HepG2 (cell line): Measurements from ENCODE around the gene HCN4. TPM values are rescaled to one million over a fixed set of nuclear protein-coding genes. Genes with fewer than 3 reads are reported as not detected.

Source experiments
- ATAC-seq: fragments of 200-7000 bp; cut with Tn5 transposase; 3 replicates; pipeline ENCODE4 v1.9.1; 2020; ENCODE audit warnings: mild to moderate bottlenecking, moderate library complexity
- BruUV-seq: library from RNA; stranded (reverse); fragments of 400-500 nt; replicated peaks from 2 replicates; lab custom pipeline; 2021; lab: Mats Ljungman, UMichigan
- CTCF ChIA-PET: fragments of 300-600 bp; formaldehyde crosslinking; extraction: SDS; loops from one replicate; lab custom pipeline; 2021; ENCODE audit warnings: low total read pairs, inconsistent platforms, low intra/inter-chr PET ratio; lab: Yijun Ruan, JAX
- POLR2A ChIA-PET: fragments of 350-600 bp; sonication (Branson Sonifier 250); formaldehyde crosslinking; loops from one replicate; lab custom pipeline; 2020; ENCODE audit warnings: antibody characterized with exemption, inconsistent platforms; lab: Yijun Ruan, JAX
- DNase-seq: peaks from one replicate; pipeline ENCODE4 v3.0.0-alpha.2; 2015; ENCODE audit warnings: low spot score
- FAIRE-seq: peaks from 3 replicates; lab custom pipeline; 2011; peaks lifted over from hg19 to GRCh38; lab: Jason Lieb, UNC
- H2AFZ ChIP-seq: one replicate; pipeline ENCODE4 v1.6.1; 2011; ENCODE audit warnings: low read length, inconsistent platforms
- H3K27ac ChIP-seq: fragments of 300-600 bp; 3 replicates; pipeline ENCODE4 v1.8.0; 2011; ENCODE audit warnings: mixed run types, mild to moderate bottlenecking, mixed read lengths, low read length, inconsistent platforms; ENCODE audit not compliant: insufficient read depth; ENCODE audit errors: extremely low read length
- H3K27me3 ChIP-seq, 2 experiments: fragments of 200-600 bp in 1 of 2; 2 replicates in 1 of 2; 3 replicates in 1 of 2; pipeline versions ENCODE4 v1.6.0 to v1.8.0; 2011; ENCODE audit warnings: low read length in 2 of 2, mild to moderate bottlenecking in 2 of 2, moderate library complexity in 2 of 2, inconsistent platforms in 1 of 2; ENCODE audit not compliant: insufficient read depth in 2 of 2, control insufficient read depth in 1 of 2
- H3K36me3 ChIP-seq, 2 experiments: fragments of 200-600 bp in 1 of 2; replicated peaks in 1 of 2; 2 replicates in 1 of 2; 3 replicates in 1 of 2; pipeline versions ENCODE4 v1.5.1 to v1.8.0; 2011; ENCODE audit warnings: low read length in 2 of 2, inconsistent platforms in 1 of 2; ENCODE audit not compliant: insufficient read depth in 2 of 2, control insufficient read depth in 1 of 2
- H3K4me1 ChIP-seq: 2 replicates; pipeline ENCODE4 v1.5.1; 2012; ENCODE audit warnings: low read length, inconsistent platforms; ENCODE audit not compliant: insufficient read depth
- H3K4me2 ChIP-seq: 2 replicates; pipeline ENCODE4 v1.6.0; 2011; ENCODE audit warnings: low read depth, low read length, inconsistent platforms
- H3K4me3 ChIP-seq, 3 experiments: fragments of 200-600 bp in 1 of 3; sonication (generic), shearing (Covaris generic) in 1 of 3; replicated peaks in 1 of 3; 2 replicates each; pipeline ENCODE4 v1.5.1; 2011 to 2016; ENCODE audit warnings: low read length in 3 of 3, inconsistent platforms in 2 of 3, low read depth in 2 of 3, mild to moderate bottlenecking in 2 of 3, control low read depth in 1 of 3, mixed read lengths in 1 of 3; ENCODE audit not compliant: insufficient read depth in 1 of 3
- H3K79me2 ChIP-seq: one replicate; pipeline ENCODE4 v1.6.1; 2011; ENCODE audit warnings: low read length, inconsistent platforms; ENCODE audit not compliant: insufficient read depth
- H3K9ac ChIP-seq: 2 replicates; pipeline ENCODE4 v1.6.0; 2011; ENCODE audit warnings: mild to moderate bottlenecking, low read depth, low read length, inconsistent platforms; ENCODE audit not compliant: insufficient read depth
- H3K9me3 ChIP-seq: 2 replicates; pipeline ENCODE4 v1.5.1; 2012; ENCODE audit warnings: mild to moderate bottlenecking, low read length
- H4K20me1 ChIP-seq: 2 replicates; pipeline ENCODE4 v1.6.0; 2011; ENCODE audit warnings: inconsistent platforms, mild to moderate bottlenecking, low read length, moderate library complexity; ENCODE audit not compliant: insufficient read depth
- DNMT3B ChIP-seq: conservative IDR thresholded peaks from 2 replicates; pipeline ENCODE4 v1.6.1; 2016; ENCODE audit warnings: missing biosample characterization, control low read depth
- DPF2 ChIP-seq: sonication (generic); formaldehyde crosslinking; IDR thresholded peaks from 2 replicates; pipeline ENCODE4 v1.4.0; 2020; ENCODE audit warnings: mild to moderate bottlenecking, low read depth, missing genetic modification reagents, borderline replicate concordance
- FIP1L1 ChIP-seq: fragments of 200-400 bp; formaldehyde crosslinking; IDR thresholded peaks from 2 replicates; pipeline ENCODE4 v1.6.1; 2018; ENCODE audit warnings: low read depth, mild to moderate bottlenecking, low read length, moderate library complexity, borderline replicate concordance; ENCODE audit not compliant: insufficient read depth
- GPN1 ChIP-seq: sonication (generic); formaldehyde crosslinking; IDR thresholded peaks from 2 replicates; pipeline ENCODE4 v1.5.1; 2020; ENCODE audit warnings: missing genetic modification reagents, borderline replicate concordance
- HDAC2 ChIP-seq: sonication (generic); formaldehyde crosslinking; IDR thresholded peaks from 2 replicates; pipeline ENCODE4 v1.4.0; 2020; ENCODE audit warnings: missing genetic modification reagents
- KLF13 ChIP-seq: sonication (generic); formaldehyde crosslinking; IDR thresholded peaks from 2 replicates; pipeline ENCODE4 v1.4.0; 2020; ENCODE audit warnings: mild to moderate bottlenecking, missing genetic modification reagents
- NR2F6 ChIP-seq, 2 experiments: IDR thresholded peaks; 2 replicates each; pipeline ENCODE4 v1.6.1; 2016; ENCODE audit warnings: antibody characterized with exemption in 1 of 2, mild to moderate bottlenecking in 1 of 2
- SAP130 ChIP-seq: IDR thresholded peaks from 2 replicates; pipeline ENCODE4 v1.6.1; 2016; ENCODE audit warnings: low read depth
- SMAD1 ChIP-seq: sonication (generic); formaldehyde crosslinking; IDR thresholded peaks from 2 replicates; pipeline ENCODE4 v1.4.0; 2020; ENCODE audit warnings: missing genetic modification reagents, low read depth, mild to moderate bottlenecking, borderline replicate concordance
- SMARCC2 ChIP-seq: fragments of 450-650 bp; IDR thresholded peaks from 2 replicates; pipeline ENCODE4 v1.6.1; 2017; ENCODE audit warnings: antibody characterized with exemption, mild to moderate bottlenecking
- ZNF234 ChIP-seq: sonication (generic); formaldehyde crosslinking; conservative IDR thresholded peaks from 2 replicates; pipeline ENCODE4 v1.5.1; 2020; ENCODE audit warnings: mild to moderate bottlenecking, missing genetic modification reagents
- ZNF460 ChIP-seq: sonication (generic); formaldehyde crosslinking; IDR thresholded peaks from 2 replicates; pipeline ENCODE4 v1.5.1; 2020; ENCODE audit warnings: missing genetic modification reagents, mild to moderate bottlenecking, borderline replicate concordance
- ZNF546 ChIP-seq: sonication (generic); formaldehyde crosslinking; conservative IDR thresholded peaks from 2 replicates; pipeline ENCODE4 v1.8.1; 2023; ENCODE audit warnings: mild to moderate bottlenecking, missing genetic modification reagents
- ZNF616 ChIP-seq: sonication (generic); formaldehyde crosslinking; IDR thresholded peaks from 2 replicates; pipeline ENCODE4 v1.5.0; 2020; ENCODE audit warnings: low read depth, mild to moderate bottlenecking, missing genetic modification reagents
- ZNF781 ChIP-seq: sonication (generic); formaldehyde crosslinking; IDR thresholded peaks from 2 replicates; pipeline ENCODE4 v1.5.1; 2020; ENCODE audit warnings: borderline replicate concordance, mild to moderate bottlenecking, missing genetic modification reagents; ENCODE audit errors: not compliant biosample characterization
- WGBS: methylation state at CpG from one replicate; pipeline ENCODE4 v1.1.6; 2017; ENCODE audit warnings: low lambda C conversion rate; 5-methylcytosine and 5-hydroxymethylcytosine counted together
- in situ Hi-C: cut with HindIII; loops from 2 replicates; pipeline ENCODE4 v1.10.0; 2017; ENCODE audit warnings: low pct_unique_long_range_greater_than_20kb; ENCODE audit not compliant: extremely low pct_ligation_motif_present
- intact Hi-C: fragments of 100-400 bp; cut with micrococcal nuclease; formaldehyde crosslinking; loops from one replicate; pipeline ENCODE4 v1.10.0; 2022; ENCODE audit not compliant: unreplicated experiment
- polyA plus RNA-seq, 8 experiments: library from polyadenylated mRNA; depleted of rRNA in 3 of 8; stranded (reverse) in 7 of 8; unstranded in 1 of 8; fragments of >200 nt; fragmentation: Illumina TruSeq in 4 of 8; extraction: Trizol in 4 of 8; gene quantifications; 2 replicates each; pipeline versions ENCODE4 v1.2.1 to v1.2.3, GENCODE V29; 2011 to 2016; ENCODE audit warnings: low read depth in 4 of 8, missing spikeins in 1 of 8, mixed read lengths in 1 of 8; ENCODE audit not compliant: insufficient read depth in 1 of 8
- total RNA-seq, 5 experiments: library from RNA; depleted of rRNA; stranded (reverse); fragments of >200 nt; fragmentation: Illumina TruSeq; extraction: Trizol; gene quantifications; 2 replicates each; pipeline ENCODE4 v1.2.3, GENCODE V29; 2016; ENCODE audit warnings: low read depth in 1 of 5
- TF ChIP-seq, protein P1 (sequence below), 2 experiments: fragments of 450-650 bp in 1 of 2; sonication (generic) in 1 of 2; formaldehyde crosslinking; IDR thresholded peaks; 2 replicates each; pipeline versions ENCODE4 v1.5.0 to v1.8.0; 2020 to 2022; ENCODE audit warnings: mild to moderate bottlenecking in 1 of 2, missing genetic modification reagents in 1 of 2
- TF ChIP-seq, protein P2 (sequence below): sonication (generic); formaldehyde crosslinking; IDR thresholded peaks from 2 replicates; pipeline ENCODE4 v1.4.0; 2020; ENCODE audit warnings: mild to moderate bottlenecking, missing genetic modification reagents
- TF ChIP-seq, protein P3 (sequence below): sonication (generic); formaldehyde crosslinking; IDR thresholded peaks from 2 replicates; pipeline ENCODE4 v1.4.0; 2020; ENCODE audit warnings: missing genetic modification reagents, borderline replicate concordance

HCN4 gene
- total and polyA plus RNA-seq, 2 of the 13 experiments (the other 11 are each of a cell fraction or from before 2014, with no cell fraction given) = not detected

DNA sequence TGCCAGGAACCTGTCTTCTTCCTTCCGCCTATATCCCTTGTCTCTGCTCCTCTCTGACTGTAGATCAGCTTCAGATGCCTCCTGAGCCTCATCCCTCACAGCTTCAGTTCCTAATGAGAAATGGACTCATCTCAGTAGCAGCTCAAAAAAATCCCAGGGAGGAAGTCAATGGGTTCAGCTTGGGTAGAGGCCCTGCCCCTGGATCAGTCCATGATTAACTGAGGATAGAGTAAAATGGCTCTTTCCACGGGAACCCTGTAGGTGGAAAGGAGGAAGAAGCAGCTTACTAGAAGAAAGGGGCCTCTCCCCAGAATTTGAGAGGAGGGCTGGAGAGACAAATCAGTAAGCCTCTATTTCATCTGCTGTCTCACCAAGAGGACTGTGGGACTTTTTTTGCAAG lies 26.9 kb upstream of the HCN4 start:
- no peak overlapping the region for H2AFZ ChIP-seq
- BruUV-seq = no TSS peak
- no peaks in the 10 kb centered on the region for H3K36me3 ChIP-seq
- FAIRE-seq (no peak), ATAC-seq (no peak), DNase-seq (no peak)
- H3K27ac ChIP-seq = no peak overlapping the region
- no peak overlapping the region for H3K4me2 ChIP-seq
- ChIA-PET CTCF (no interaction called here), POLR2A (no interaction called here)
- peaks cover 2 to 11% of the 10 kb centered on the region in 2 experiments; a peak in 2 of 5 replicates for H3K27me3 ChIP-seq
- in situ Hi-C loops (no loop called here), intact Hi-C loops (no loop called here)
- H3K79me2 ChIP-seq = no peaks in the 10 kb centered on the region
- 11% methylated on average over 2 of the region's 2 CpGs for WGBS
- no peak overlapping the region for H3K9ac ChIP-seq
- H4K20me1 ChIP-seq = no peaks in the 10 kb centered on the region
- no peak overlapping the region for H3K4me3 ChIP-seq
- no peak for TF ChIP-seq SMAD1 (CRISPR knock-in tag)
- no peak for TF ChIP-seq ZNF781 (CRISPR knock-in tag)
- TF ChIP-seq, protein P1, sequence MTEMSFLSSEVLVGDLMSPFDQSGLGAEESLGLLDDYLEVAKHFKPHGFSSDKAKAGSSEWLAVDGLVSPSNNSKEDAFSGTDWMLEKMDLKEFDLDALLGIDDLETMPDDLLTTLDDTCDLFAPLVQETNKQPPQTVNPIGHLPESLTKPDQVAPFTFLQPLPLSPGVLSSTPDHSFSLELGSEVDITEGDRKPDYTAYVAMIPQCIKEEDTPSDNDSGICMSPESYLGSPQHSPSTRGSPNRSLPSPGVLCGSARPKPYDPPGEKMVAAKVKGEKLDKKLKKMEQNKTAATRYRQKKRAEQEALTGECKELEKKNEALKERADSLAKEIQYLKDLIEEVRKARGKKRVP (CRISPR knock-in tag; IDR thresholded peaks at IDR 0.05) = no peak
- TF ChIP-seq FIP1L1 = no peak
- TF ChIP-seq ZNF234 (CRISPR knock-in tag) = no peak
- TF ChIP-seq, protein P2, sequence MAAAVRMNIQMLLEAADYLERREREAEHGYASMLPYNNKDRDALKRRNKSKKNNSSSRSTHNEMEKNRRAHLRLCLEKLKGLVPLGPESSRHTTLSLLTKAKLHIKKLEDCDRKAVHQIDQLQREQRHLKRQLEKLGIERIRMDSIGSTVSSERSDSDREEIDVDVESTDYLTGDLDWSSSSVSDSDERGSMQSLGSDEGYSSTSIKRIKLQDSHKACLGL (CRISPR knock-in tag) = no peak
- no peak for TF ChIP-seq GPN1
- no peak for TF ChIP-seq HDAC2
- TF ChIP-seq DNMT3B (CRISPR knock-in tag) = no peak
- TF ChIP-seq, protein P3, sequence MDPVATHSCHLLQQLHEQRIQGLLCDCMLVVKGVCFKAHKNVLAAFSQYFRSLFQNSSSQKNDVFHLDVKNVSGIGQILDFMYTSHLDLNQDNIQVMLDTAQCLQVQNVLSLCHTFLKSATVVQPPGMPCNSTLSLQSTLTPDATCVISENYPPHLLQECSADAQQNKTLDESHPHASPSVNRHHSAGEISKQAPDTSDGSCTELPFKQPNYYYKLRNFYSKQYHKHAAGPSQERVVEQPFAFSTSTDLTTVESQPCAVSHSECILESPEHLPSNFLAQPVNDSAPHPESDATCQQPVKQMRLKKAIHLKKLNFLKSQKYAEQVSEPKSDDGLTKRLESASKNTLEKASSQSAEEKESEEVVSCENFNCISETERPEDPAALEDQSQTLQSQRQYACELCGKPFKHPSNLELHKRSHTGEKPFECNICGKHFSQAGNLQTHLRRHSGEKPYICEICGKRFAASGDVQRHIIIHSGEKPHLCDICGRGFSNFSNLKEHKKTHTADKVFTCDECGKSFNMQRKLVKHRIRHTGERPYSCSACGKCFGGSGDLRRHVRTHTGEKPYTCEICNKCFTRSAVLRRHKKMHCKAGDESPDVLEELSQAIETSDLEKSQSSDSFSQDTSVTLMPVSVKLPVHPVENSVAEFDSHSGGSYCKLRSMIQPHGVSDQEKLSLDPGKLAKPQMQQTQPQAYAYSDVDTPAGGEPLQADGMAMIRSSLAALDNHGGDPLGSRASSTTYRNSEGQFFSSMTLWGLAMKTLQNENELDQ (CRISPR knock-in tag) = no peak
- TF ChIP-seq ZNF616 (CRISPR knock-in tag) = no peak
- TF ChIP-seq DPF2 (CRISPR knock-in tag) = no peak
- no peak for TF ChIP-seq KLF13 (CRISPR knock-in tag)
- no peak for TF ChIP-seq ZNF460 (CRISPR knock-in tag)
- TF ChIP-seq SAP130 (CRISPR knock-in tag) = no peak
- TF ChIP-seq SMARCC2 = no peak
- TF ChIP-seq ZNF546 = no peak
- TF ChIP-seq NR2F6 (IDR thresholded peaks at IDR 0.05) = no peak
- TF ChIP-seq NR2F6 (CRISPR knock-in tag; IDR thresholded peaks at IDR 0.05) = no peak
- H3K9me3 ChIP-seq = no peaks in the 10 kb centered on the region
- H3K4me1 ChIP-seq = peaks cover 2% of the 10 kb centered on the region
